ENCODE data around the gene DTYMK. TPM values are rescaled to one million over a fixed set of nuclear protein-coding genes. Genes with fewer than 3 reads are reported as not detected.

DTYMK gene
- total RNA-seq, 1 donor from 2014 or later, result 51.4 TPM

DNA sequence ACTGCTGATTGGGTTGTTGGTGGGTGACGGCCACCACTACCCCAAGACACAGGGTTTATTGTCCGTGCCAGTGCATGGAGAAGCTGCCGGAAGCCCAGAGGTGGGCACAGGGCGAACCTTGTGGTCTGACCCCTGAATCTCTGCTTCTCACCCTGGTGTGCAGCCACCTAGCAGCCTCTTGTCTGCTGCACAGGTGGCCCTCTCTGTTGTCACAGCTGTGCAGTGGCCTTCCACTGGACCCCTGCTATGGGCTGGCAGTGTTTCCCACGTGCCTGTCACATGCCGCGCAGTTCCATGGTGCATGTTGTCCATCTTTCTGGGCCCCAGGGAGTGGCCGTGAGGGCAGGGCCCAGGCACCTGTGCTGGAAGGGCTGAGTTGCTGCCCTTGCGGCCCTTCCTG is 33.9 kb downstream of the DTYMK start:
- peaks cover 11% of the 10 kb centered on the region for H3K36me3 Mint-ChIP-seq (ENCODE audit: insufficient read depth)
- no peaks in the 10 kb centered on the region for H3K9me3 Mint-ChIP-seq (ENCODE audit: low read depth)
- no peaks in the 10 kb centered on the region for H3K27me3 Mint-ChIP-seq
- no peak overlapping the region for H3K4me3 Mint-ChIP-seq (ENCODE audit: low read depth)
- H3K4me1 Mint-ChIP-seq (ENCODE audit: low read depth), result no peaks in the 10 kb centered on the region
- no peak for DNase-seq (ENCODE audit: low spot score, unreplicated experiment)
- TF ChIP-seq, protein P1, sequence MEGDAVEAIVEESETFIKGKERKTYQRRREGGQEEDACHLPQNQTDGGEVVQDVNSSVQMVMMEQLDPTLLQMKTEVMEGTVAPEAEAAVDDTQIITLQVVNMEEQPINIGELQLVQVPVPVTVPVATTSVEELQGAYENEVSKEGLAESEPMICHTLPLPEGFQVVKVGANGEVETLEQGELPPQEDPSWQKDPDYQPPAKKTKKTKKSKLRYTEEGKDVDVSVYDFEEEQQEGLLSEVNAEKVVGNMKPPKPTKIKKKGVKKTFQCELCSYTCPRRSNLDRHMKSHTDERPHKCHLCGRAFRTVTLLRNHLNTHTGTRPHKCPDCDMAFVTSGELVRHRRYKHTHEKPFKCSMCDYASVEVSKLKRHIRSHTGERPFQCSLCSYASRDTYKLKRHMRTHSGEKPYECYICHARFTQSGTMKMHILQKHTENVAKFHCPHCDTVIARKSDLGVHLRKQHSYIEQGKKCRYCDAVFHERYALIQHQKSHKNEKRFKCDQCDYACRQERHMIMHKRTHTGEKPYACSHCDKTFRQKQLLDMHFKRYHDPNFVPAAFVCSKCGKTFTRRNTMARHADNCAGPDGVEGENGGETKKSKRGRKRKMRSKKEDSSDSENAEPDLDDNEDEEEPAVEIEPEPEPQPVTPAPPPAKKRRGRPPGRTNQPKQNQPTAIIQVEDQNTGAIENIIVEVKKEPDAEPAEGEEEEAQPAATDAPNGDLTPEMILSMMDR (IDR thresholded peaks at IDR 0.05; ENCODE audit: unreplicated experiment), result no peak
- no peak overlapping the region for H3K27ac Mint-ChIP-seq

DNA sequence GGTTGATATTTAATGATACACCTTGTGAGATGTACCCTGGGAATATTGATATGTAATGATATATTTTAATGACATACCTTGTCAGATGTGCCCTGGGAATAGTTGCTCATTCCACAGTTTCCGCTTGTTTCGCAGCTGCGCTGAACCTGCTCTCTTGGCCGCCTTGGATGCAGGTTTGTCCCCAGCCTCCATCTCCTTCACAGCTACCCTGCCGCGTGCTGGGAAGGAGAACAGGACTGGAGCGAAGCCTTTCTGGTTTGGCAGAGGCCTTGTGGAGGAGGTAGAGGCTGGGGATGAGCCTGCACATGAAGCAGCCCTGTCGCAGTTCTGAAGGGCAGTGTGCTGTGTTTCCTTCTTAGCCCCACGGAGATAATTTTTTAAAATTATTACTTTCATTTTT is 34.5 kb downstream of the DTYMK start:
- no peak overlapping the region for H3K27ac Mint-ChIP-seq
- H3K9me3 Mint-ChIP-seq (ENCODE audit: low read depth), result no peaks in the 10 kb centered on the region

DNA sequence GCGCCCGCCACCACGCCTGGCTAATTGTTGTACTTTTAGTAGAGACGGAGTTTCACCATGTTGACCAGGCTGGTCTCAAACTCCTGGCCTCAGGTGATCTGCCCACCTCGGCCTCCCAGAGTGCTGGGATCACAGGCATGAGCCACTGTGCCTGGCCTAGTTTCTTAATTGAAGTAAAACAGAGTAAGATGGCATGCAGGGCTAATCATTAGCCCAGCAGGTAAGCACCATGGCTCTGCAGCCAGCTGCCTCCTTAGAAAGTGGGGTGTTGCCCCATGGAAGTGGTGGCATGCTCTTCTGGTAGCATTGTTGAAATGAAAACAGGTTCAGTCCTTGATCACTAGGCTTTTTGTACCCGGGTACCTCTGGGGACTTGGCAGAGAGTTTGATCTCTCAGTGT is 36.7 kb downstream of the DTYMK start:
- no peaks in the 10 kb centered on the region for H3K4me1 Mint-ChIP-seq (ENCODE audit: low read depth)
- no peaks in the 10 kb centered on the region for H3K27me3 Mint-ChIP-seq
- H3K4me3 Mint-ChIP-seq (ENCODE audit: low read depth), result no peak overlapping the region
- DNase-seq (ENCODE audit: low spot score, unreplicated experiment), result no peak
- H3K9me3 Mint-ChIP-seq (ENCODE audit: low read depth), result no peaks in the 10 kb centered on the region
- peaks cover 4% of the 10 kb centered on the region for H3K36me3 Mint-ChIP-seq (ENCODE audit: insufficient read depth)
- TF ChIP-seq, protein P1 (IDR thresholded peaks at IDR 0.05; ENCODE audit: unreplicated experiment), result no peak
- H3K27ac Mint-ChIP-seq, result no peak overlapping the region

More for the DNA sequence above, 34.5 kb downstream of the DTYMK start:
- TF ChIP-seq, protein P1 (IDR thresholded peaks at IDR 0.05; ENCODE audit: unreplicated experiment), result no peak
- DNase-seq (ENCODE audit: low spot score, unreplicated experiment), result no peak
- no peaks in the 10 kb centered on the region for H3K4me1 Mint-ChIP-seq (ENCODE audit: low read depth)
- no peaks in the 10 kb centered on the region for H3K27me3 Mint-ChIP-seq
- peaks cover 8% of the 10 kb centered on the region for H3K36me3 Mint-ChIP-seq (ENCODE audit: insufficient read depth)
- H3K4me3 Mint-ChIP-seq (ENCODE audit: low read depth), result no peak overlapping the region

DNA sequence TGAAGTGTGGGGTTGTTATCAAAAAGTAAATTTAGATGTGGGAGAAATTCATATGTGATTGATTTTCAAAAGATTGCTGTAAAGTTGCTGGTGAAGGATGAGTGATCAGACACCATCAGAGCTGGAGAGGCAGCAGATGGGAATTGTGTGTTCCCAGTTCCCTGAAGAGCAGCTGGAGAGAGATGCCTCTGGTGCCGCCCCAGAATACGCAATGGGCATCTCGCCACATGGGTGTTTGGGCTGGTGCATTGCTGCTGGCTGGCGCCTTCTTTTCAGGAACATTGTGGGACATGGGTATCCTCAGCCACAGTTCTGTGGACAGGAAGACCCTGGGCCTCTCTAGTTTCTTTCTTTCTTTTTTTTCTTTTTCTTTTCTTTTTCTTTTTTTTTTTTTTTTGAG is 37.2 kb downstream of the DTYMK start:
- Mint-ChIP-seq H3K4me1 (ENCODE audit: low read depth) (no peaks in the 10 kb centered on the region), H3K27ac (no peak overlapping the region), H3K9me3 (ENCODE audit: low read depth) (no peaks in the 10 kb centered on the region), H3K36me3 (ENCODE audit: insufficient read depth) (peaks cover 5% of the 10 kb centered on the region), H3K4me3 (ENCODE audit: low read depth) (no peak overlapping the region), H3K27me3 (no peaks in the 10 kb centered on the region)
- TF ChIP-seq, protein P1 (IDR thresholded peaks at IDR 0.05; ENCODE audit: unreplicated experiment), result no peak
- DNase-seq (ENCODE audit: low spot score, unreplicated experiment), result no peak

DNA sequence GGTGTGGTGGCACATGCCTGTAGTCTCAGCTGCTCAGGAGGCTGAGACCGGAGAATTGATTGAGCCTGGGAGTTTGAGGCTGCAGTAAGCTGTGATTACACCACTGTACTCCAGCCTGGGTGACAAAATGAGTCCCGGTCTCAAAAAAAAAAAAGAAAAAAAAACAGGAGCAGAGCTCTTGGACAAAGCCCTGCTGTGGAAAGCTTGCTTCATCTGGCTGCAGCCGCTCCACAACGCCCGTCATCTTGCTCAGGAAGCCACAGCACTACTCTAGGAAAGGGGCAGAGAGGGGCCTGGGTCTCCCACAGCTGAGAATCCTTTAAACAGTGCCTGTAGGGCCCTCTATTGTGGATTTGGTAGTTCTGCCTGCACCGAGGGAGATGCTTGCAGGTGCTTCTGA is 38.2 kb downstream of the DTYMK start:
- Mint-ChIP-seq H3K4me1 (ENCODE audit: low read depth) (no peaks in the 10 kb centered on the region), H3K36me3 (ENCODE audit: insufficient read depth) (peaks cover 5% of the 10 kb centered on the region), H3K27ac (no peak overlapping the region), H3K27me3 (no peaks in the 10 kb centered on the region), H3K9me3 (ENCODE audit: low read depth) (no peaks in the 10 kb centered on the region), H3K4me3 (ENCODE audit: low read depth) (no peak overlapping the region)
- TF ChIP-seq, protein P1 (IDR thresholded peaks at IDR 0.05; ENCODE audit: unreplicated experiment), result no peak
- DNase-seq (ENCODE audit: low spot score, unreplicated experiment), result no peak

Data from progenitor cell of endocrine pancreas (in vitro differentiated cells).